IgD-negative memory B cell (primary cell): ENCODE data around the gene IQSEC1. TPM values are rescaled to one million over a fixed set of nuclear protein-coding genes. Genes with fewer than 3 reads are reported as not detected.
A peak's percentile ranks its signal among the peaks of the same experiment; 100 is the strongest.

Experiments used
- H3K27ac Mint-ChIP-seq, 3 donors: one replicate each; pipeline ENCODE4 v1.8.0; 2020 to 2022; ENCODE audit warnings: mild to moderate bottlenecking in 3 of 3, mixed read lengths in 3 of 3, moderate library complexity in 1 of 3
- H3K27me3 Mint-ChIP-seq: one replicate; pipeline ENCODE4 v1.8.0; 2021; ENCODE audit warnings: mixed read lengths
- H3K36me3 Mint-ChIP-seq: one replicate; pipeline ENCODE4 v1.8.0; 2020; ENCODE audit warnings: mild to moderate bottlenecking, mixed read lengths
- H3K4me1 Mint-ChIP-seq, 3 donors: one replicate each; pipeline ENCODE4 v1.8.0; 2020 to 2022; ENCODE audit warnings: mixed read lengths in 3 of 3, mild to moderate bottlenecking in 1 of 3
- H3K4me3 Mint-ChIP-seq, 4 donors: one replicate each; pipeline ENCODE4 v1.8.0; 2020 to 2022; ENCODE audit warnings: mild to moderate bottlenecking in 4 of 4, mixed read lengths in 4 of 4, moderate library complexity in 3 of 4
- H3K9me3 Mint-ChIP-seq, 3 donors: one replicate each; pipeline ENCODE4 v1.8.0; 2020 to 2021; ENCODE audit warnings: mixed read lengths in 3 of 3, mild to moderate bottlenecking in 1 of 3
- polyA plus RNA-seq: library from polyadenylated mRNA; unstranded; fragments of 300-500 nt; fragmentation: Illumina TruSeq; gene quantifications from one replicate; pipeline ENCODE4 v1.2.3, GENCODE V29; 2021

Gene IQSEC1
- polyA plus RNA-seq: 52.5 TPM

- Mint-ChIP-seq H3K4me1 (peaks cover 30 to 43% (median 33%) of the 10 kb centered on the region in 3 donors), H3K36me3 (peaks cover 3% of the 10 kb centered on the region)
These were observed at the start of gene IQSEC1 for GRCh38 chr3:13073326-13074005. TSS of gene IQSEC1 (minus strand) at chr3:13073429. CDS start at chr3:13073014, 415 bp downstream.

DNA sequence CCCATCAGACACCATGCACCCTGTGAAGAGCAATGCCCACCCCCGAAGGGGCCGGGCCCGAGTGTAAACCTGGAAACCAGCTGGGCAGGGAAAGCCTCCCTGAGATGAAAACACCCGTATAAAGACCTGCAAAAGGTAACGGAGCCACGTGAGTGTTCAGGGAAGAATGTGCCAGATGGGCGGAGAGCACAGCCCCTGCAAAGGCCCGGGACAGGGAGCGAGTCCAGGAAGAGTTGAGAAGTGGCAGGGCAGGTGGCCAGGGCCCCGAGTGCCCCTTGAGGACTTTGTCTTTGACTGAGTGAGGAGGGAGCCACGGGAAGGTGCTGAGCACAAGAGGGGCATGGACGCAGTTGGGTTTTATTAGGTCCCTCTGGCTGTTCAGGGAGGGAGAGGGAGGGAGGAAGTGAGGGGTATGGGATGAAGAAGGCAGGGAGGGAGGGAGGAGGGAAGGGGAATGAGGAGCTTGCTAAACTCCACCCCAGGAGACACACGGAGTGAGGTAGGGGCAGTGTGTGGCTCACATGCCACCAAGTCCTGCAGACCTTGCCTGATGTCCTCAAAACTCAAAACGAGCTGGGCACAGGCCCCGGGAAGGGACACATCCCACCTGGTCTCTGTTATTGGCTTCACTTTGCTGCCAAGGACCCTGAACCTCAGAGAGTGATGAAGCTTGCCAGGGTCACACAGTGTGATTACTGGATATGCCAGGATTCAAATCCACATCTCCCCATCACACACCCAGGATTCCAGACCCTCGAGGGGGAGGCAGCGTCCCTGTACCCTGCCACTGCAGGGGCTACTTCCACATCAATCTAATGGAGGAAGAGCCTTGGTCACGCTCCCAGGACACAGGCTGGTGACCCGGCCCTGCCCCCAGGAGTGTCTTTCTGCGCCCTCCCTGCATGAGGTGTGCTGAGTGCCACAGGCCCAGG lies 49.1 kb upstream of the IQSEC1 start:
- peaks cover 0 to 5% (median 1%) of the 10 kb centered on the region in 3 donors for H3K4me1 Mint-ChIP-seq
- no peak overlapping the region for H3K4me3 Mint-ChIP-seq
- H3K36me3 Mint-ChIP-seq: peaks cover 2% of the 10 kb centered on the region
- no peak overlapping the region for H3K27ac Mint-ChIP-seq
- H3K27me3 Mint-ChIP-seq: peaks cover 2% of the 10 kb centered on the region
- no peaks in the 10 kb centered on the region for H3K9me3 Mint-ChIP-seq

More at GRCh38 chr3:13073326-13074005, at the start of gene IQSEC1:
- no peaks in the 10 kb centered on the region for H3K9me3 Mint-ChIP-seq
- H3K27ac Mint-ChIP-seq: peak within 1 kb of the TSS; percentile 86 to 89 (median 86)
- peaks cover 6% of the 10 kb centered on the region for H3K27me3 Mint-ChIP-seq
- peak within 1 kb of the TSS; percentile 81 to 96 (median 91) for H3K4me3 Mint-ChIP-seq

DNA sequence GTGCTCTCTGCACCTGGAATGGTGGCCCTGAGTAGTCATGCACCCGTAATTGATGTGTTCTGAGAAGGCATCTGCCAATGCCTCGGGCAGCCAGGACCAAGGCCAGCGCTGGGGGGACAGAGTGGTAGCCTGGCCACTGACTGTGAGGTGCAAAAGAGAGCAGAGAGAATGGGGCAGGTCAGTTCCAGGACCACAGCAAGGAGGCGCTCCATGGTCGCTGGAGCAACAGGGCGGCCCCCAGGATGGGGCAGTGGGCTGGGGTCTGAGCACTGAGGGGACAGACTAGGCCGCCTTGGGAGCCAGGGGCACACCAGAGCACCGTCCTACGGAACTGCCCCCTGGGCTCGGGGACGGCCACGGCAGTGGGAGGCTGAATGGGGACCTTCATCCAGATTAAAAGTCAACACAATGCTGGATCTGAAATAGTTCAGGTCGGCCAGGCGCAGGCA lies 48.3 kb upstream of the IQSEC1 start:
- Mint-ChIP-seq H3K27me3 (peaks cover 2% of the 10 kb centered on the region), H3K9me3 (no peaks in the 10 kb centered on the region), H3K4me3 (no peak overlapping the region), H3K4me1 (peaks cover 0 to 5% (median 1%) of the 10 kb centered on the region in 3 donors), H3K27ac (peak overlapping the region in 1 of 3 donors; percentile 82), H3K36me3 (peaks cover 2% of the 10 kb centered on the region)

DNA sequence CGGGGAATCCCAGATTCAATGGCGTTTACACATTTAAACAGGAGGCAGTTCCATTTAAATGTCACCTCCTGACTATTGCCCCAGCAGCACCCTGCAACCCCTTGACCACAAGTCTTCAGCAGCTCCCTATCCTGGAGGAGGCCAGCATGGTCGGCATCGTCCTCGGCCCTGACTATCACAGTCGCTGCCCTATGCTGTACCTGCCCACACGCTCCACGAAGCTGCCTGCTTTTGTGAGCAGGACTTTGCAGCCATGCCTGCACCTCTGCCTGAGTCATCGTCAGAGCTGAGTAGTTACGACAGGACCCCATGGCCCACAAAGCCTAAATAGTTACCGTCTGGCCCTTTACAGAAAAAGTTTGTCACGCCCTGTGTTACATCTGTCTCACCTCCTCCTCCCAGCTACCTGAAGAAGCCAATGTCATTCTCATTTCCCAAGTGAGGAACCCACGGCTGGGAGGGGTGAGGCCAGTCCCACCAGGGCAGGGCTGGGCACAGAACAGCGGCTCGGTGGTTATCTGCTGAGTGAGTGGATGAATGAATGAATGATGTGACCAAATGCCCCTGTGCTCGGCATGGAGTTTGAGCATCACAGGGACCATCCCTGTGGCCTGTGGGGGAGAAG lies 47.8 kb upstream of the IQSEC1 start:
- H3K4me1 Mint-ChIP-seq: peaks cover 3 to 9% (median 4%) of the 10 kb centered on the region in 3 donors
- H3K27me3 Mint-ChIP-seq: peaks cover 2% of the 10 kb centered on the region
- no peaks in the 10 kb centered on the region for H3K9me3 Mint-ChIP-seq
- H3K36me3 Mint-ChIP-seq: peaks cover 2% of the 10 kb centered on the region
- H3K4me3 Mint-ChIP-seq: no peak overlapping the region
- peak overlapping the region in 1 of 3 donors; percentile 82 for H3K27ac Mint-ChIP-seq

- no peak overlapping the region for H3K27ac Mint-ChIP-seq
- peaks cover 2% of the 10 kb centered on the region for H3K36me3 Mint-ChIP-seq
- peaks cover 2% of the 10 kb centered on the region for H3K27me3 Mint-ChIP-seq
- H3K4me3 Mint-ChIP-seq: no peak overlapping the region
- peaks cover 4 to 9% (median 5%) of the 10 kb centered on the region in 3 donors for H3K4me1 Mint-ChIP-seq
- no peaks in the 10 kb centered on the region for H3K9me3 Mint-ChIP-seq
These were observed 47.2 kb upstream of the IQSEC1 start for GRCh38 chr3:13120289-13120927.

- no peaks in the 10 kb centered on the region for H3K9me3 Mint-ChIP-seq
These were observed 46.4 kb upstream of the IQSEC1 start for GRCh38 chr3:13119471-13120220.

GRCh38 chr3:13116426-13116825 lies 43.2 kb upstream of the IQSEC1 start:
- no peaks in the 10 kb centered on the region for H3K9me3 Mint-ChIP-seq
- H3K4me3 Mint-ChIP-seq: no peak overlapping the region
- H3K27me3 Mint-ChIP-seq: peaks cover 6% of the 10 kb centered on the region
- H3K4me1 Mint-ChIP-seq: peaks cover 25 to 31% (median 26%) of the 10 kb centered on the region in 3 donors
- peak overlapping the region in 2 of 3 donors; percentile 43 to 74 for H3K27ac Mint-ChIP-seq
- peaks cover 2% of the 10 kb centered on the region for H3K36me3 Mint-ChIP-seq

More at GRCh38 chr3:13119471-13120220, 46.4 kb upstream of the IQSEC1 start:
- Mint-ChIP-seq H3K27ac (no peak overlapping the region), H3K4me1 (peaks cover 4 to 9% (median 6%) of the 10 kb centered on the region in 3 donors), H3K36me3 (peaks cover 2% of the 10 kb centered on the region), H3K27me3 (peaks cover 2% of the 10 kb centered on the region), H3K4me3 (no peak overlapping the region)

DNA sequence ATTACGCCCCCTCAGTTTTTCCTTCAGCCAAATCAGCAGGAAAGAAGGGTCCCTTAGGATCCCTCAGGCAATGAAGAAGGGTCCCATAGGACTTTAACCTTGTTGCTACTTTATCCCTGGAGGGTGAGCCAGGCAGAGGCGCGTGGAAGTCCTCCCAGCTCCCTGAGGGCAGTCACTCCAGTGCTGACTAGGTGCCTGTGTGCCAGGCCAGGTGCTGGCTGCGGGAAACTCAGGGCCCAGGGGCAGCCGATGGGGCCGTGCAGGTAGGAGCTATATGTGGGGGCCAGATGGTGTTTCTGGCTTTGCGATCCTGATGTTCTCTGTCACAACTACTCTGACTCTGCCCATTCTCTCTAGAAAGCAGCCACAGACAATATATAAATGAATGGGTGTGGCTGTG lies 42.8 kb upstream of the IQSEC1 start:
- peaks cover 5% of the 10 kb centered on the region for H3K27me3 Mint-ChIP-seq
- no peaks in the 10 kb centered on the region for H3K9me3 Mint-ChIP-seq
- peaks cover 1% of the 10 kb centered on the region for H3K36me3 Mint-ChIP-seq
- H3K4me3 Mint-ChIP-seq: no peak overlapping the region
- H3K4me1 Mint-ChIP-seq: peaks cover 27 to 35% (median 29%) of the 10 kb centered on the region in 3 donors
- peak overlapping the region in 2 of 3 donors; percentile 43 to 74 for H3K27ac Mint-ChIP-seq

GRCh38 chr3:13115576-13115910 lies 42.3 kb upstream of the IQSEC1 start:
- Mint-ChIP-seq H3K4me1 (peaks cover 32 to 39% (median 33%) of the 10 kb centered on the region in 3 donors), H3K9me3 (no peaks in the 10 kb centered on the region), H3K27ac (peak overlapping the region in 2 of 3 donors; percentile 43 to 74), H3K36me3 (peaks cover 1% of the 10 kb centered on the region), H3K27me3 (peaks cover 5% of the 10 kb centered on the region), H3K4me3 (peak overlapping the region in 1 of 4 donors; percentile 75)

- peaks cover 5% of the 10 kb centered on the region for H3K27me3 Mint-ChIP-seq
- peak overlapping the region in 2 of 3 donors; percentile 74 to 96 for H3K27ac Mint-ChIP-seq
- H3K4me1 Mint-ChIP-seq: peaks cover 34 to 43% (median 38%) of the 10 kb centered on the region in 3 donors
- H3K36me3 Mint-ChIP-seq: peaks cover 1% of the 10 kb centered on the region
- no peaks in the 10 kb centered on the region for H3K9me3 Mint-ChIP-seq
- peak overlapping the region in 1 of 4 donors; percentile 75 for H3K4me3 Mint-ChIP-seq
These were observed 41.8 kb upstream of the IQSEC1 start for GRCh38 chr3:13114811-13115575.

- peak overlapping the region; percentile 81 to 96 (median 85) for H3K27ac Mint-ChIP-seq
- H3K4me3 Mint-ChIP-seq: peak overlapping the region in 3 of 4 donors; percentile 33 to 81 (median 71)
- H3K36me3 Mint-ChIP-seq: peaks cover 1% of the 10 kb centered on the region
- peaks cover 5% of the 10 kb centered on the region for H3K27me3 Mint-ChIP-seq
- no peaks in the 10 kb centered on the region for H3K9me3 Mint-ChIP-seq
- peaks cover 34 to 40% (median 39%) of the 10 kb centered on the region in 3 donors for H3K4me1 Mint-ChIP-seq
These were observed 40.4 kb upstream of the IQSEC1 start for GRCh38 chr3:13113346-13114330.
